Measurements from ENCODE around the gene NAA80.
"Not testable (repeated sequence)": the region's sequence is repeated elsewhere in the genome, so short reads cannot be mapped to it uniquely, and the experiment has no call there.

NAA80 gene

DNA sequence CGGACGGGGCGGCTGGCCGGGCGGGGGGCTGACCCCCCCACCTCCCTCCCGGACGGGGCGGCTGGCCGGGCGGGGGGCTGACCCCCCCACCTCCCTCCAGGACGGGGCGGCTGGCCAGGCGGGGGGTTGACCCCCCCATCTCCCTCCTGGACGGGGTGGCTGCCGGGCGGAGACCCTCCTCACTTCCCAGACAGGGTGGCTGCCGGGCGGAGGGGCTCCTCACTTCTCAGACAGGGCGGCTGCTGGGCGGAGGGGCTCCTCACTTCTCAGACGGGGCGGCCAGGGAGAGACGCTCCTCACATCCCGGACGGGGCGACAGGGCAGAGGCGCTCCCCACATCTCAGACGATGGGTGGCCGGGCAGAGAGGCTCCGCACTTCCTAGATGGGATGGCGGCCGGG lies 12.8 kb upstream of the NAA80 start:
- not testable (repeated sequence) for DNase-seq

DNA sequence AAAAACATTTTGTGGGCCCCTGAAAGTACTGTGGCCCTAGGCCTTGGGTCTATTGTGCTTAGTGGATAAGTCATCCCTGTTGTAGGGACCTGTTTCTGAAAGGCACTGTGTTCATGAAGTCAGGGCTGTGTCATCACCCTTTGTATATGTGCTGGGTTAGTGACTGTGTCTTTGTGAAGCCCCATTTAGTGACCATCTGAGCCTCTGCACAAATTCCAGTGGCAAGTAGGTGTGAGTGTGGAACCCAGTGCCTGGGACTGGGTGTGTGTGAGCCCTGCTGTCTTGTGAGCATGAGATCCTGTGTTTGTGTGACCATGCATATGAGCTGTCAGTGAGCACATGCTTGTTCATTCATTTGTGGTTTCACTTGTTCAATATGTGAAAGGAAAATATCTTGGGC lies 5.4 kb upstream of the NAA80 start:
- no peak for DNase-seq

DNA sequence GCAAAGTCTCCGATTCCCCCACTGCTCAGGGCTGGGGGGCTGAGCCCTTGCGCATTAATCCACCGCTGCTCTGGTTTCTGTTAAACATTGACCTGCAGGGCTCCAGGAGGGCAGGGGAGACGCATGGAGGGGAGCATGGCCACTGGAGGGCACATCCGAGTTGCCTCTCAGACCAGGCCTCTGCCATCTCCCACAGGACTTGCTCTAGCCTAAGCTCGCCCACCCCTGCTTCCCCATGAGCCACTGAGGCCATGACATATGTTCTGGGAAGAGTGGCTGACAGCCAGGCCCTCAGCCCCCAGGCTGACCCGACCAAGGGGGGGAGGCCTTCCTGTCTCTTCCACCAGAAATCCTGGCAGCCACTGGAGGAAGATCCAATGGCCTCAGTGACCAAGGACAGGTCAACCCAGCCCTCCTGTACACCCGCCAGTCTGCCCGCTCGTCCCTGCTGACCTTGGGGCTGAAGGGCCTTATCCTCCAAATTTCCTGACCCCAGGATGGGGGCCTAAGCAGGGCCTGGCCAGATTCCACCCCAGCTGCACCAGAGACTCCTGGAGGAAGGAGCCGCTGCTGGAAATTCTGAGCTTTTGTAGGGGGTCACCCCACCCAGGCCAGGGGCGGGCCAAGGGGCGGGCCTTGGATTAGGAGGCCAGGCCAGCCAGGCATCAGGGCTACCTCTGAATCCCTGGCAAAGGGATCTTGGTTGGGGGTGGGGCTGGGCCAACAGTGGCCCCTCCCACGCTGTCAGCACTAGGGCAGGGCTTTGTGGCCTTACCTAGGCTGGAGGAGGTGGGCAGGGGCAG lies 4.0 kb upstream of the NAA80 start, which contains the start of gene HYAL1:
HYAL1 (minus strand) TSS at position 562 of the 803 bp plus-strand sequence. CDS start 618 bp downstream, outside the sequence.
- DNase-seq = no peak

DNA sequence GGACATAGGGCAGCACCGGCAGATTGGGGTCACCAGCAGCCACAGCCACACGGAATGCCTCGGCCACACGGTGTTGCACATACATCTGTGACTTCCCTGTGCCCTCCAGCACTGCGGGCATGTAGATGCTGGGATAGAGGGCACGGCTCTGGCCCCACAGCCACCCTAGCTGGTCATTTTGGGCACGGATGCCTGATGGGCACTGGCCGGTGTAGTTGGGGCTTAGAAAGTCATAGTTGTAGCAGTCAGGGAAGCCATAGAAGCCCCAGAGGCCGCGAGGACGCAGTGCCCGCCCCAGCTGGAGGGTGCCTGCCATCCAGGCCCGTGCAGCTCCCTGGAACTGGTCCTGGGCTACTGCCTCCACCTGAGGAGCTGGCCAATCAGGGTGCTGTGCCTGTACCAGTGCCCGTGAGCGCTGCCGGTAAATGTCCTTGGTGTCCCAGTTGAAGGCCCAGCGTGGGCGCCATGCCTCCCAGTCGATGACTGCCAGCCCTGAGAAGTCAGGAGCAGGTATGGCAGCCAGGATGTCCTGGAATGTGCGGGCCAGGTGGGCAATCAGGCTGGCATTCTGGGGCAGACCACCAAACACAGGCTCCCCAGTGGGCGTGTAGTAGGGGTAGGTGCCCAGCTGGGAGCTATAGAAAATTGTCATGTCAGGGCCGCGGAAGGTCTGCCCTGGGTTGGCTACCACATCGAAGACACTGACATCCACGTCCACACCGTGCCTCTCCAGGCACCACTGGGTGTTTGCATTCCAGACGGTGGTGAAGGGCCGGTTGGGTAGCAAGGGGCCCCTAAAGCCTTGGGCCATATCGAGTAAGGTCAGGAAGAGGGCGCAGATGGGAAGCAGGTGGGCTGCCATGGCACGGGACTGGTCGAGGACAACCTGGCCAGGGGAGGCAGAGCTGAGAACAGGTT lies 3.1 kb upstream of the NAA80 start:
- no peak for DNase-seq

DNA sequence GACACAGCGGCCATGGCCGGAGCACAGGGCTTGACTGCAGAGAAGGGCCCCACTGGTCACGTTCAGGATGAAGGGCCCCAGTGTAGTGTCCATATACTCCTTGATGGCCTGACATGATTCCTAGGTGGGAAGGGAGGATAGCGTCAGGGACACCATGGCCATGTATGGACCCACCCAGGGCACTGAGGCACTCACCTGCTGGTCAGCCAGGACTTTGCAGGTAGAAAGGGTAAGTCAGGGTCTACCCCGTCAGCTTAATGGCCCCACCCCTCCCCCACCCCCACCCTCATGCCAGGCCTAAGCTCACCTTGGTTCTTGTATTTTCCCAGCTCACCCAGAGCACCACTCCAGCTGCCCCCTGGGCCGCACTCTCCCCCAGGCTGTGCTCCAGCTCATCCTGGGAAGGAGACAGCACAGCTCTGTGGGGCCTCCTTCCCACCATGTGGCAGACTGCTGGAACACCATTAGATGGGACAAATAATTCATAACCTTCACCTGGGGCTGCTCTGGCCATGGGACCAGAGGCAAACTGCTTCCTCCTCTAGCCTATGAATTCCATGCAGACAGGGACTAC lies 1.6 kb upstream of the NAA80 start:
- DNase-seq = no peak

DNA sequence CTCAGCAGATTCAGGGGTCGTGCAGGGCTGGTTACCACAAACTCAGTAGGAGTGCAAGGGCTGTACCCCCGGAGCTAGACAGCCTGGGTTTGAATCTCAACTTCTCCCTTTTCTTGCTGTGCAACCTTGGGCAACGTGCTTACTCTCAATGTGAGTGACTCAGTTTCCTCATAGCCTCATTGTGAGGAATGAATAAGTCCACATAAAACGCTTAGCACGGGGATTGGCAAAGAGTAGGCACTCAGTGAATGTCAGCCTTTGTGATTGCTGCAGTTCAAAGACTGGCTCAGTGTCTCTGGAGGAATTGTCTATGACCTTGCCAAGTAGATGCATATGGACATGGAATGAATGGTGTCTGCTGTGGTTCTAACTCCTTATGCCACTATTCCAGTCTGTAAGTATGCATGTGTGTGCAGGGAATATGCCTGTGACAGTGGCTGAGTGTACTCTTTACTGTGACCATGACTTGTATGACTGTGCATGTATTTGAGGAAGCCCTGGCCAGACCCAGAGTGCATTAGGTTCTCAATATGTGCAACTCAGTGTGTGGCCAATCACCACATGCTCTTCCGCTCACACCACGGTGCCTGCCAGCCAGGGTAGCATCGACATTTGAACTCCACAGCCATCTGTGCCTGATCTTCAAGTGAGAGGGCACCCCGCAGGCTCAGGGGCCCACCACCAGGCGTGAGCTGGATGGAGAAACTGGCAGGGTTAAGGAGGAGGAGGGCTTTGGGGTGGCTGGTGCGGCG lies 900 bp upstream of the NAA80 start:
- no peak for DNase-seq

DNA sequence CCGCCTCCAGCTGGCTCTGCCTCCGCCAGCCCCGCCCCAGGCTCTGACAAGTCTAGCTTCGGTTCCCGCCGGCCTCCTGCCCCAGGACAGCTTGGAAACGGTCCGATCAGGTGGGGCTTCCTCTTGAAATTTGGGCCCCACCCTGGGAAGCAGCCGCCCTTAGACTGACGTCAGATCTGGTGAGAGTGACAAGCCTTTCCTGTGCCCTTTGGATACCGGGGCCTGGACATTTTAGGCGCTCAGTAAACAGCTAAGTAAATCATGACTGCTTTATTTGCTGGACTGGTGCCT lies 378 bp upstream of the NAA80 start:
- DNase-seq = no peak

DNA sequence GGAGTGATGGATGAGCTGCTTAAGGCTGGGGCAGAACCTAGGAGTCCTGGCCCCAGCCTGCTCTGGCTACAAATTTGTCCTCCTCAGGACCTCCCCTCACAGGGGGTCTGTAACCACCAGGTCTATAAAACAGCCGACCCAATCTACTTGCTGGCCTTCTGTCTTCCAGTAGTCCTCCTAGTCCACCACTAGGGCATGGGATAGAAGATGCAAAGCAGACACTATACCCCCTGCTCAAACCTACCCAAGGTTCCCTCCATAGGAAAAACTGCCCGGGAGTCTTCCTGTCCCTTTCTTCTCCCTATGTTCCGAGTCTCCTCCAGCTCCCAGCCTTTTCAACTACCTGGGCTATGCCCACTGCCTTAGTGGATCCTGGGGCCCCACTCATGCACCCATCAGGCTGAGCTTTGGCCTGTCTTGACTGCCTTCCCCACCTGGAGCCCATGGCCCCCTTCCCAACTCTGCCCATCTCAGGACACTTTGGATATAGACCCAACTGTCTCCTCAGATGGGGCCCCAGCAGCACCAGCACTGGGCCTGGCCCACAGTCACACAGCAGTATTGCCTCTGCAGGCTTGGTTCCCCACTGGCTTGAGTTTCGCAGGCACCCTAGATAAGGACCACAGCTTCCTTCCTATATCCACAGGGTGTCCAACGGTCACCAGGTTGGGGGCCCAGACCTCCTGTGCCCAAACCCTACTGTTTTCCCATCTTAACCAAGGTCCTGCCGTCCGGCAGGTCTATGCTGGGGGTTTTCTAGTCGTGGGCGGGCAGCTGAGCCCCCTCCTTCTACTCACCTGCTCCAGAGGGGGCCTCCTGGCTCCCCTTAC lies 1.1 kb downstream of the NAA80 start:
- DNase-seq = no peak

DNA sequence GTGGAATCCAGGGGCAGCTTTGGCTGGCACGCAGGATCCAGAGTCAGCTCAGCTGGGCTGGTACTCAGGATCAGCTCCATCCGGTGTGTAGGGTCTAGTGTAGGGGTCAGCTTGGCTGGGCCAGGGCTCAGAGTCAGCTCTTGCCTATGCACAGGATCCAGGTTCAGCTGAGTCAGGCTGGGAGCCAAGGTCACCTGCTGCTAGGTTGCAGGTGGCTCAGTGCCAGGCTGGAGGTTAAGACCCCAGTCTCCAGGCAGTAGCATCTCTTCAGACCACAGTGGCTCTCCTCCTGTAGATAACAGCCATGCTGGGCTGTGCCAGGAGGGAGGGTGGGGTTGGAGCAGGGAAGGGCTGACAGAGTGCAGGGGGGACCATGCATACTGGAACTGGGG lies 1.8 kb downstream of the NAA80 start:
- DNase-seq = no peak

DNA sequence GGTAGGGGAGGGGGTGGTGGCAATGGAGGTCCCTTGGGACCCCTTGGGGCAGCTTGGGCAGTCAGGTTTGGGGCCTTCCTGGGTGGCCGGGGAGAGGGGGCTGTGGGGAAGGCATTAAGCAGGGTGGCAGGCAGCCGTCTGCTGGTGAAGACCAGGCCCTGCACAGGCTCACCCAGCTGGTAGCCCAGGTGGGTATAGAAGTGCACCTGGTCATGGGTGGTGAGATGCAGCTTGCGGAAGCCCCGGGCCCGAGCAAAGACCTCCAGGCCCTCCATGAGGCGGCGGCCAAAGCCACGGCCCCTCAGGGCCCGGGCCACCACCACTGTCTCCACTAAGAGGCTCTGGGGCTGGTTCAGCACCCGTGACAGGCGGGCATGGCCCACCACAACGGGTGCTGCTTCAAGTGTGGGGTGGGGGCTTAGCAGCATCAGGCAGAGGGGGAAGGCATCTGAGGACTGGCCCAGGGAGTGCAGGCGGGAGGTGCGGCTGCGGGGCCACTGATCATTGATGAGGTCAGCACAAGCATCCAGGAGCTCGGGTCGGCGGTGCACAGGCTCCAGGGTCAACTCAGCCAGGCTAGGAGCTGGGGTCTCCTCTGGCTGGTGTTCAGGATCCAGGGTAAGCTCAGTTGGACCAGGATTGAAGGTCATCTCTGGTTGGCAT lies 2.4 kb downstream of the NAA80 start:
- no peak for DNase-seq

DNA sequence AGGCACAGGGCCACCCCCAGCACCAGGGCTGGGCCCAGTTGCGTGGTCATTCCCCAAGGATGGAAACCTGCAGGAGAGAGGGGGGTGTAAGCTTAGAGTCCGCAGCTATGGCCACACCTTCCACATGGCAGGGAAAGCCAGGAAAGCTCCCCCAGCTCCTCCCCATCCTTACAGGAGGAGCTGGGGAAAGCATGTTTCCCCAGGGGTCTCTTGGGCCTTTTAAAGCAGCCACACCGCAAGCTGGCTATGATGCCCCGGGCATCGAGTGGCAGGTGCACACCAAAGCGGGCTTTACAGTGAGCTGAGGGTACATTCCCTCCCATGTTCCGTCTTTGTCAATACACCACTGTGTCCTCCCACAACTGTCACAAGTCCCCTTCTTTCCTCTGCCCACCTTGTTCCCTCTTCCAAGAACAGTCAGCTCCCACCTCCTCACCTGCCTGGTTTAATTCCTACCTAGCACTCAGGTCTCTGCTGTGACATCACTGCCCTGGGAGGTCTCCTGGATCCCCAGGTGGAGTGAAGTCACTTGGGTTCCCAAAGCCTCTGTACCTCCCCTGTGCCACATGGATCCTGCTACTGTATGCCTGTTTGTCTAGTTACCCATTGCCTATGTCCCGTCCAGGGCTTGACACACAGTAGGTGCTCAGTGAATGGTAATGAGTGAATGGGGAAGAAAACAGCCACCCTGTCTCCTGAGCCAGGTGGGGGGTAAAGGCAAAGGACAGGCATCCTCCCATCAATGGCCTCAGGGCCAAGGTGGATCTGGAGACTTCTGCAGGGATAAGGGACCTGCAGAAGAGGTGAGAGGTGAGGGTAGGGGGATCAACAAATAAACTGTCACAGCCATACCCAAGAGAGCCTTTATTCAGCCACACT lies 3.4 kb downstream of the NAA80 start:
- DNase-seq = no peak

DNA sequence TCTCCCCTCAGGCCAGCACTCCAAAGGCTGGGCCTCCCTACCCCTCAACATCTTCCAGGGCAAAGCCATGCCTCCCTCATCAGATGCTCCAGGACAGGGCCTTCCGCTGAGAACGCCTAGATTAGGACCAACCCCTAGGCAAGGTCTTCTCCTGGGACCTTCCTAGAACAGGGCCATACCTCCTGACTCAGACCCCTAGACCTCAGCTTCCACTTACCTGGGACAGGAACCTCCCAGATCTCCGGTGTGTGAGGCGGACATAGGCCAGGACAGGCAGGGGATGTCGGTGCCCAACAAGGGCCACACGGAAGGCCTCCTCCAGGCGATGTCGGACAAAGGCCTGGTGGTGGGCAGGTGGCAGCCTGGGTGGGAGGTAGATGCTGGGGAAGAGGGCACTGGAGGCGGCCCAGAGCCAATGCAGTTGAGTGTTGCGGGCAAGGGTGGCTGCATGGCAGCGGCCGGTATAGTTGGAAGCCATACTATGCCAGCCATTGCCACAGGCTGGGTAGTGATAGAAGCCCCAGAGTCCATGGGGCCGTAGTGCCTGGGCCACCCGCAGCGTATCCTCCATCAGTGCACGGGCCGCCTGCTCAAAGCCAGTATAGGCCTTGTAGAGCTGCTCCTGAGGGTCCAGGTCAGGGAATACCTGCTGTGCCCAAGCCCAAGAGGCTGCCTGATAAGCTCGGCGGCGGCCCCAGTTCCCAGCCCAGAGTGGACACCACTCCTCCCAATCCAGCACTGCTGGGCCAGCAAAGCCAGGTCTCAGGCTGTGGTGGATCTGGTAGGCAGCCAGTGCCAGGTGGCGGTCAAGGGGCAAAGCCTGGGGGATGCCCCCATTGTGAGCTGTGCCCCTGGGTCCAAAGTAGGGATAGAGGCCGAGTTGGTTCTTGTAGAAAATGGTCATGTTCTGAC lies 4.5 kb downstream of the NAA80 start:
- DNase-seq = no peak

DNA sequence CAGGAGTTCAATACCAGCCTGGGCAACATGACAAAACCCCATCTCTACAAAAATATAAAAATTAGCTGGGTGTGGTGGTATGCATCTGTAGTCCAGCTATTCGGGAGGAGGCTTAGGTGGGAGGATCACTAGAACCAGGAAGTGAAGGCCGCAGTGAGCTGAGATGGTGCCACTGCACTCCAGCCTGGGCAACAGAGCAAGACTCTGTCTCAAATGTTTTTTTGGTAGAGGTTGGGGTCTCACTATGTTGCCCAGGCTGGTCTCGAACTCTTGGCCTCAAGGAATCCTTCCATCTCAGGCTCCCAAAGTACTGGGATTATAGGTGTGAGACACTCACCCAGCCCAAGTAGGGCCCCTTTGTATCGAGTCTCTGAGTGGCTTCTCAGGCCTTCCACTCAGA lies 5.1 kb downstream of the NAA80 start:
- no peak for DNase-seq

DNA sequence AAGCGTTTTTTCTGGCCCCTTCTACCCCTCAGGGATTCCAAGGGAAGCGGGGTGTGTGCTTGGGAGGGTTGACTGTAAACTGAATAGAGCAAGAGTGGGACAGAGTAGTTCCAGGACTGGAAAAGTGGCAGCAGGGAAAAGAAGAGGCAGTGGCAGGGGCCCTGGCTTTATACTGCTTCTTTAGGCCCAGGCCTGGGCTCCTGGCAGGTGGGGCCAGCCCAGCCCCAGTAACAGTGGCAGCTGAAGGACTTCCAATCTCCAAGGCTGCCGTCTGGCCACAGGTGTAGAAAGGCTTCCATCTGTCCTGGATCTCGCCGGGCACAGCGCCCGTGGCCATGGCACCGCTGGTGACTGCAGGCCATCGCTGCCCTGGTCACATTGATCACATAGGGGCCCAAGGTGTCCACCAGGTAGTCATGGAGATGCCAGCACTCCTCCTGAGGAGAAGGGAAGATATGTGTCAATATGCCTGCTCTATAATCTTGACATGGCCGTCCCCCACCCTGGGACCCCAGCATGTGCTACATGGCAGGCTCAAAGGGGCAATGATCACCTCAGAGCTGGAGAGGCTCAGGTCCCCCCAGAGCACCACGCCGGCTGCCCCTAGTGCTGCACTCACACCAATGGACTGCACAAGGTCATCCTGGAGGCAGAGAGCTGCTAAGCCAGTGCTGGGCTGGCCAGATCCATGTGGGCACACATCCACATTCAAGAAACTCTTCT lies 6.0 kb downstream of the NAA80 start:
- no peak for DNase-seq

DNA sequence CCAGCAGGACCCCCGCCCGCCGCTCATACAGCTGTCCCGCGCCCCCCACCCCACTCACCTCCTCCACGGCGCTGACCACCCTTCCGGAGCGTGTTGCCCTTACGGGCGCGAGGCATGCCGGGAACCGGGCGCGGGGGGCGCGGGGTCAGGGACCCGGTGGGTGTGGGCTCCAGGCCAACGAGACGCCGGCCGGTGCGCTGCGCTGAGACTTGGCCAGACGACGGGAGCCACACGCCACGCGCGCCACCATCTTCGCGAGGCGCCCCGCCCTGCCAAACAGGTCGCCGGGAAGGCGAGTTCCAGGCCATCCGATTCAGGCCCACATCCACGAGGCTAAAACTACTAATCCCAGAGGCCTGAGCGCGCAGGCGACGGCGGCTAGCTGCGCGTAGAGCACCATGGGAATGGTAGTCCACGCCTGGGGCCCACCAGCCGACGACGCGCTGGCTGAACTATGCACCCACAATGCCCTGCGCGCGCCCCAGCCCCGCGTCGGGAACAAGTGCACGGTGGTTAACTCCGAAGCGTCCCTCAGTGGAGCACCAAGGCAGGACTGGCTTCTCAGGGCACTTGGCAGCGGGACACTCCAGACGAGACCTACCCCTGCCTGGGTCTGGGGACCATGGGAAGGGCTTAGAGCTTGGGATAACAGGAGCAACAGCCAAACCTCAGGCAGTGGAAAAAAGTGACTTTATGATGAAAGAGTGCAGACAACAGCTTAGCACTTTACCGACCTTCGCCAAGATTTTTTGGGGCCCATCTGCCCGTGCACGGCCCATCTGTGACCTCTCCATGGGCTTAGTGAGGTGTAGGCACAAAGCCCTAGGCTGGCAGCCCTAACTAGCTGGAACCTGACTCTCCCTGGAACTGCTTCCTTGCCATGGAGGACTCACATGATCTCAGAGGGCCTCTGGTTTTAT lies 6.8 kb downstream of the NAA80 start, which contains the start of gene IFRD2:
IFRD2 (minus strand) TSS at position 271 of the 920 bp plus-strand sequence; CDS start at position 116, 155 bp downstream.
- DNase-seq = peak; percentile 92

DNA sequence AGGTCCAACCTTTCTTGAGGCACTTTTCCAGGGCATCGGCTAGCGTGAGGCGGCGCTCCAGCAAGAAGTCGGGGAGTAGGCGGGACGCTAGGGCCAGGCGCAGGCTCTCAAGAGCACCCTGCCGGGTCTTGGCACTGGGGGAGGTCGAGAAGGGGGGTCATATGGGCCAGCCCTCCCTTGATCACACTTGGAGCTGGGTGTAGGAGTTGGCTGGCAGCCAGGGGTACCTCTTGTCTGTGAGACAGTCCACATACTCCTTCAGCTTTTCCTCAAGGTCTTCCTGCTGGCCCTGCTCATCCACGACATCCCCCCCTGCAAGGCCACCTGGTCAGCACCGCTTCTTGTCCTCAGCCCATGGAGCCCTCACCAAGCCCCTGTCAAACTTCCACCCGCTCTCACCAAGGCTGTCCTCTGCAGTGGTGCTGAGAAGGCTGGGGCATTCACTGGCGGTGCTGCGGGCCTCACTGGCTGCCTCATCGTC lies 9.0 kb downstream of the NAA80 start:
- DNase-seq = no peak

DNA sequence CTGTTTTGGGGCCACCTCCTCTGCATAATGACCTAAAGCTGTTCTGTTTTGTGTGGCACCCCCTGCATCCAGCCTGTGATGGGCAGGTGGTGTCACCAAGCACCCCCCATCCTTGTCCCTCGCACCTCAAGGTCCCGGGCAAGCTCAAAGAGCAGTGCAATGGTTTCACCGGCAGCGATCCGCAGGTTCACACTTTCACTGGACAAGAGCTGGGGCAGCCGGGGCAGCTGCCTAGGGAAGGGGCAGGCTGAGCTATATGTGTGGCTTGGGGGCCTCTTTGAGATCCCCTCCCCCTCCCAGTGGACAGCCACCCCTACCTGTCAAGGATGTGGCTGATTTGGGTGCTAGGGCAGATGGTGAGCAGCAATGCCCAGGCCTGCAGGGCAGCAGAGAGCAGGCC lies 10.1 kb downstream of the NAA80 start:
- DNase-seq = no peak
